HepG2 (cell line): ENCODE measurements around the gene ADAMTS12. TPM values are rescaled to one million over a fixed set of nuclear protein-coding genes. Genes with fewer than 3 reads are reported as not detected.
A peak's percentile ranks its signal among the peaks of the same experiment; 100 is the strongest.

ENCODE experiments used
- ATAC-seq: fragments of 200-7000 bp; cut with Tn5 transposase; 3 replicates; pipeline ENCODE4 v1.9.1; 2020; ENCODE audit warnings: mild to moderate bottlenecking, moderate library complexity
- BruUV-seq: library from RNA; stranded (reverse); fragments of 400-500 nt; replicated peaks from 2 replicates; lab custom pipeline; 2021; lab: Mats Ljungman, UMichigan
- CTCF ChIA-PET: fragments of 300-600 bp; formaldehyde crosslinking; extraction: SDS; loops from one replicate; lab custom pipeline; 2021; ENCODE audit warnings: low total read pairs, inconsistent platforms, low intra/inter-chr PET ratio; lab: Yijun Ruan, JAX
- POLR2A ChIA-PET: fragments of 350-600 bp; sonication (Branson Sonifier 250); formaldehyde crosslinking; loops from one replicate; lab custom pipeline; 2020; ENCODE audit warnings: antibody characterized with exemption, inconsistent platforms; lab: Yijun Ruan, JAX
- DNase-seq: peaks from one replicate; pipeline ENCODE4 v3.0.0-alpha.2; 2015; ENCODE audit warnings: low spot score
- FAIRE-seq: peaks from 3 replicates; lab custom pipeline; 2011; peaks lifted over from hg19 to GRCh38; lab: Jason Lieb, UNC
- H2AFZ ChIP-seq: one replicate; pipeline ENCODE4 v1.6.1; 2011; ENCODE audit warnings: low read length, inconsistent platforms
- H3K27ac ChIP-seq: fragments of 300-600 bp; 3 replicates; pipeline ENCODE4 v1.8.0; 2011; ENCODE audit warnings: mixed run types, mild to moderate bottlenecking, mixed read lengths, low read length, inconsistent platforms; ENCODE audit not compliant: insufficient read depth; ENCODE audit errors: extremely low read length
- H3K27me3 ChIP-seq, 2 experiments: fragments of 200-600 bp in 1 of 2; 2 replicates in 1 of 2; 3 replicates in 1 of 2; pipeline versions ENCODE4 v1.6.0 to v1.8.0; 2011; ENCODE audit warnings: low read length in 2 of 2, mild to moderate bottlenecking in 2 of 2, moderate library complexity in 2 of 2, inconsistent platforms in 1 of 2; ENCODE audit not compliant: insufficient read depth in 2 of 2, control insufficient read depth in 1 of 2
- H3K36me3 ChIP-seq, 2 experiments: fragments of 200-600 bp in 1 of 2; replicated peaks in 1 of 2; 2 replicates in 1 of 2; 3 replicates in 1 of 2; pipeline versions ENCODE4 v1.5.1 to v1.8.0; 2011; ENCODE audit warnings: low read length in 2 of 2, inconsistent platforms in 1 of 2; ENCODE audit not compliant: insufficient read depth in 2 of 2, control insufficient read depth in 1 of 2
- H3K4me1 ChIP-seq: 2 replicates; pipeline ENCODE4 v1.5.1; 2012; ENCODE audit warnings: low read length, inconsistent platforms; ENCODE audit not compliant: insufficient read depth
- H3K4me2 ChIP-seq: 2 replicates; pipeline ENCODE4 v1.6.0; 2011; ENCODE audit warnings: low read depth, low read length, inconsistent platforms
- H3K4me3 ChIP-seq, 3 experiments: fragments of 200-600 bp in 1 of 3; sonication (generic), shearing (Covaris generic) in 1 of 3; replicated peaks in 1 of 3; 2 replicates each; pipeline ENCODE4 v1.5.1; 2011 to 2016; ENCODE audit warnings: low read length in 3 of 3, inconsistent platforms in 2 of 3, low read depth in 2 of 3, mild to moderate bottlenecking in 2 of 3, control low read depth in 1 of 3, mixed read lengths in 1 of 3; ENCODE audit not compliant: insufficient read depth in 1 of 3
- H3K79me2 ChIP-seq: one replicate; pipeline ENCODE4 v1.6.1; 2011; ENCODE audit warnings: low read length, inconsistent platforms; ENCODE audit not compliant: insufficient read depth
- H3K9ac ChIP-seq: 2 replicates; pipeline ENCODE4 v1.6.0; 2011; ENCODE audit warnings: mild to moderate bottlenecking, low read depth, low read length, inconsistent platforms; ENCODE audit not compliant: insufficient read depth
- H3K9me3 ChIP-seq: 2 replicates; pipeline ENCODE4 v1.5.1; 2012; ENCODE audit warnings: mild to moderate bottlenecking, low read length
- H4K20me1 ChIP-seq: 2 replicates; pipeline ENCODE4 v1.6.0; 2011; ENCODE audit warnings: inconsistent platforms, mild to moderate bottlenecking, low read length, moderate library complexity; ENCODE audit not compliant: insufficient read depth
- BRD4 ChIP-seq: sonication (generic); formaldehyde crosslinking; IDR thresholded peaks from 2 replicates; pipeline ENCODE4 v1.4.0; 2020; ENCODE audit warnings: missing genetic modification reagents
- FLYWCH1 ChIP-seq: sonication (generic); formaldehyde crosslinking; IDR thresholded peaks from 2 replicates; pipeline ENCODE4 v1.8.1; 2023; ENCODE audit warnings: mild to moderate bottlenecking, missing genetic modification reagents
- FOSL2 ChIP-seq: sonication (generic); formaldehyde crosslinking; IDR thresholded peaks from 2 replicates; pipeline ENCODE4 v1.4.0; 2020; ENCODE audit warnings: missing genetic modification reagents
- FOXK2 ChIP-seq: fragments of 450-650 bp; IDR thresholded peaks from 2 replicates; pipeline ENCODE4 v1.6.1; 2016
- MAFK ChIP-seq, 2 experiments: IDR thresholded peaks in 1 of 2; conservative IDR thresholded peaks in 1 of 2; 2 replicates each; pipeline ENCODE4 v1.6.1; 2011; ENCODE audit warnings: improper control_type of control experiment in 2 of 2, low read length in 2 of 2
- NFRKB ChIP-seq: fragments of 450-650 bp; IDR thresholded peaks from 2 replicates; pipeline ENCODE4 v1.6.1; 2017
- NONO ChIP-seq, 2 experiments: fragments of 450-650 bp in 1 of 2; sonication (generic) in 1 of 2; formaldehyde crosslinking in 1 of 2; IDR thresholded peaks in 1 of 2; conservative IDR thresholded peaks in 1 of 2; 2 replicates each; pipeline versions ENCODE4 v1.6.1 to v1.8.0; 2017 to 2022; ENCODE audit warnings: mild to moderate bottlenecking in 1 of 2, missing genetic modification reagents in 1 of 2, moderate library complexity in 1 of 2
- NR1H2 ChIP-seq: sonication (generic); formaldehyde crosslinking; IDR thresholded peaks from 2 replicates; pipeline ENCODE4 v1.8.1; 2022; ENCODE audit warnings: low read depth, missing genetic modification reagents, borderline replicate concordance
- STAG1 ChIP-seq: sonication (generic); formaldehyde crosslinking; IDR thresholded peaks from 2 replicates; pipeline ENCODE4 v1.4.0; 2020; ENCODE audit warnings: missing genetic modification reagents
- ZBTB21 ChIP-seq: sonication (generic); formaldehyde crosslinking; IDR thresholded peaks from 2 replicates; pipeline ENCODE4 v1.4.0; 2020; ENCODE audit warnings: missing genetic modification reagents
- ZFP1 ChIP-seq: IDR thresholded peaks from 2 replicates; pipeline ENCODE4 v1.6.1; 2016
- ZNF121 ChIP-seq: sonication (generic); formaldehyde crosslinking; IDR thresholded peaks from 2 replicates; pipeline ENCODE4 v1.5.0; 2020; ENCODE audit warnings: mild to moderate bottlenecking, missing genetic modification reagents
- ZNF564 ChIP-seq: sonication (generic); formaldehyde crosslinking; IDR thresholded peaks from 2 replicates; pipeline ENCODE4 v1.8.1; 2023; ENCODE audit warnings: mild to moderate bottlenecking, missing genetic modification reagents
- ZNF672 ChIP-seq: sonication (generic); formaldehyde crosslinking; IDR thresholded peaks from 2 replicates; pipeline ENCODE4 v1.8.1; 2022; ENCODE audit warnings: missing genetic modification reagents
- WGBS: methylation state at CpG from one replicate; pipeline ENCODE4 v1.1.6; 2017; ENCODE audit warnings: low lambda C conversion rate; 5-methylcytosine and 5-hydroxymethylcytosine counted together
- in situ Hi-C: cut with HindIII; loops from 2 replicates; pipeline ENCODE4 v1.10.0; 2017; ENCODE audit warnings: low pct_unique_long_range_greater_than_20kb; ENCODE audit not compliant: extremely low pct_ligation_motif_present
- intact Hi-C: fragments of 100-400 bp; cut with micrococcal nuclease; formaldehyde crosslinking; loops from one replicate; pipeline ENCODE4 v1.10.0; 2022; ENCODE audit not compliant: unreplicated experiment
- polyA plus RNA-seq, 8 experiments: library from polyadenylated mRNA; depleted of rRNA in 3 of 8; stranded (reverse) in 7 of 8; unstranded in 1 of 8; fragments of >200 nt; fragmentation: Illumina TruSeq in 4 of 8; extraction: Trizol in 4 of 8; gene quantifications; 2 replicates each; pipeline versions ENCODE4 v1.2.1 to v1.2.3, GENCODE V29; 2011 to 2016; ENCODE audit warnings: low read depth in 4 of 8, missing spikeins in 1 of 8, mixed read lengths in 1 of 8; ENCODE audit not compliant: insufficient read depth in 1 of 8
- total RNA-seq, 5 experiments: library from RNA; depleted of rRNA; stranded (reverse); fragments of >200 nt; fragmentation: Illumina TruSeq; extraction: Trizol; gene quantifications; 2 replicates each; pipeline ENCODE4 v1.2.3, GENCODE V29; 2016; ENCODE audit warnings: low read depth in 1 of 5
- TF ChIP-seq, protein P1 (sequence below), 2 experiments: sonication (generic) in 1 of 2; formaldehyde crosslinking in 1 of 2; IDR thresholded peaks; 2 replicates each; pipeline versions ENCODE4 v1.6.1 to v1.9.0; 2014 to 2022; ENCODE audit warnings: antibody characterized with exemption in 1 of 2, borderline replicate concordance in 1 of 2, inconsistent platforms in 1 of 2, low read depth in 1 of 2, missing genetic modification reagents in 1 of 2

ADAMTS12 gene
- total and polyA plus RNA-seq, 2 of the 13 experiments (the other 11 are each of a cell fraction or from before 2014, with no cell fraction given), result 0.03 TPM; not detected in 1

GRCh38 chr5:33601881-33602280 is 289.9 kb downstream of the ADAMTS12 start:
- Histone ChIP-seq H3K4me2 (no peak overlapping the region), H3K27me3 (0 out of 5 replicates have a peak, but pooled peaks cover 0 to 3% of the 10 kb centered on the region in 2 experiments), H4K20me1 (no peaks in the 10 kb centered on the region), H3K36me3 (no peaks in the 10 kb centered on the region), H3K9ac (no peak overlapping the region), H2AFZ (no peak overlapping the region)
- no peak for FAIRE-seq
- 32% methylated on average over 3 of the region's 3 CpGs for WGBS
- no peak for DNase-seq
- no peak for ATAC-seq
- CTCF ChIA-PET, result no interaction called here
- TF ChIP-seq MAFK (conservative IDR thresholded peaks at IDR 0.05 in 1 of 2, IDR thresholded peaks at IDR 0.05 in 1 of 2; ENCODE audit: low read length in 2 of 2) (0 out of 4 replicates have a peak, but pooled peaks of 1 of the 2 experiments have one; percentile 5), ZNF121 (no peak)
- TF ChIP-seq, all 625 proteins: peak for 1
- BruUV-seq, result no TSS peak
- POLR2A ChIA-PET, result no interaction called here
- Histone ChIP-seq H3K79me2 (no peaks in the 10 kb centered on the region), H3K4me3 (no peak overlapping the region), H3K27ac (no peak overlapping the region), H3K4me1 (no peaks in the 10 kb centered on the region), H3K9me3 (no peaks in the 10 kb centered on the region)
- in situ Hi-C loops, result no loop called here
- intact Hi-C loops, result no loop called here

DNA sequence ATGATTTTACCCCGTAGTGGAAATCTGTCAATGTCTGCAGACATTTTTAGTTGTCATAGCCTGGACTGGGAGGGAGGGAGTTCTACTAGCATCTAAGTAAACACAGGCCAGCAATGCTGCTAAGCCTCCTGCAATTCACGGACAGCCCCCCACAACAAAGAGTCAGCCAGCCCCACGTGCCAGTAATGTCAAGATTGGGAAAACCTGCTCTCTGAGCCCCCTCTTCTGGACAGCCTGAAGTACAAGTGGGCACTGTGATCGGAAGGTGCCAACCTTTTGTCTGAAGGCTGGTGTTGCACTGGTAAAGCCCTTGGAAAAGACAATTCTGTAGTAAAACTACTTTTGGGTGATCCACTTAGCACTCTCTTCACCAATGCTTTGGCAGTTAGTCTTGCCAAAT is 296.5 kb downstream of the ADAMTS12 start:
- Histone ChIP-seq H2AFZ (no peak overlapping the region), H3K4me3 (no peak overlapping the region), H3K79me2 (no peaks in the 10 kb centered on the region), H3K27ac (no peak overlapping the region), H3K9me3 (no peaks in the 10 kb centered on the region), H4K20me1 (no peaks in the 10 kb centered on the region), H3K9ac (no peak overlapping the region), H3K4me2 (no peak overlapping the region), H3K36me3 (no peaks in the 10 kb centered on the region), H3K4me1 (no peaks in the 10 kb centered on the region), H3K27me3 (no peaks in the 10 kb centered on the region)
- no TSS peak for BruUV-seq
- DNase-seq (no peak), ATAC-seq (peak; percentile 55), FAIRE-seq (no peak)
- 0% methylated on average over 4 of the region's 4 CpGs for WGBS
- in situ Hi-C loops, result no loop called here
- ChIA-PET POLR2A (no interaction called here), CTCF (interaction anchor here (1.4 kb wide), 1 partner anchor 159 kb away, joined by 8 read pairs; no protein-coding TSS in a partner anchor)
- intact Hi-C loops, result loop anchor here (1.0 kb wide), 1 partner anchor 159 kb away; no protein-coding TSS in a partner anchor
- TF ChIP-seq ZFP1 (CRISPR knock-in tag) (no peak), ZBTB21 (CRISPR knock-in tag) (no peak), FLYWCH1 (CRISPR knock-in tag) (no peak), NFRKB (no peak), FOSL2 (CRISPR knock-in tag) (no peak), ZNF564 (CRISPR knock-in tag) (no peak), ZNF672 (CRISPR knock-in tag) (no peak), NR1H2 (no peak), STAG1 (CRISPR knock-in tag) (peak; percentile 56), BRD4 (CRISPR knock-in tag) (no peak), NONO (IDR thresholded peaks at IDR 0.05) (no peak), NONO (CRISPR knock-in tag; conservative IDR thresholded peaks at IDR 0.05) (no peak), FOXK2 (no peak)
- TF ChIP-seq, protein P1, sequence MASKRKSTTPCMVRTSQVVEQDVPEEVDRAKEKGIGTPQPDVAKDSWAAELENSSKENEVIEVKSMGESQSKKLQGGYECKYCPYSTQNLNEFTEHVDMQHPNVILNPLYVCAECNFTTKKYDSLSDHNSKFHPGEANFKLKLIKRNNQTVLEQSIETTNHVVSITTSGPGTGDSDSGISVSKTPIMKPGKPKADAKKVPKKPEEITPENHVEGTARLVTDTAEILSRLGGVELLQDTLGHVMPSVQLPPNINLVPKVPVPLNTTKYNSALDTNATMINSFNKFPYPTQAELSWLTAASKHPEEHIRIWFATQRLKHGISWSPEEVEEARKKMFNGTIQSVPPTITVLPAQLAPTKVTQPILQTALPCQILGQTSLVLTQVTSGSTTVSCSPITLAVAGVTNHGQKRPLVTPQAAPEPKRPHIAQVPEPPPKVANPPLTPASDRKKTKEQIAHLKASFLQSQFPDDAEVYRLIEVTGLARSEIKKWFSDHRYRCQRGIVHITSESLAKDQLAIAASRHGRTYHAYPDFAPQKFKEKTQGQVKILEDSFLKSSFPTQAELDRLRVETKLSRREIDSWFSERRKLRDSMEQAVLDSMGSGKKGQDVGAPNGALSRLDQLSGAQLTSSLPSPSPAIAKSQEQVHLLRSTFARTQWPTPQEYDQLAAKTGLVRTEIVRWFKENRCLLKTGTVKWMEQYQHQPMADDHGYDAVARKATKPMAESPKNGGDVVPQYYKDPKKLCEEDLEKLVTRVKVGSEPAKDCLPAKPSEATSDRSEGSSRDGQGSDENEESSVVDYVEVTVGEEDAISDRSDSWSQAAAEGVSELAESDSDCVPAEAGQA (IDR thresholded peaks at IDR 0.05; ENCODE audit: low read depth), result no peak
- TF ChIP-seq, protein P1 (CRISPR knock-in tag; IDR thresholded peaks at IDR 0.05; ENCODE audit: borderline replicate concordance), result no peak
